ENCODE results near the gene CFAP298. TPM values are rescaled to one million over a fixed set of nuclear protein-coding genes. Genes with fewer than 3 reads are reported as not detected.

Gene CFAP298
- total and polyA plus RNA-seq, 2 of the 13 experiments (the other 11 are each of a cell fraction or from before 2014, with no cell fraction given) = 21.2 to 62.2 TPM

DNA sequence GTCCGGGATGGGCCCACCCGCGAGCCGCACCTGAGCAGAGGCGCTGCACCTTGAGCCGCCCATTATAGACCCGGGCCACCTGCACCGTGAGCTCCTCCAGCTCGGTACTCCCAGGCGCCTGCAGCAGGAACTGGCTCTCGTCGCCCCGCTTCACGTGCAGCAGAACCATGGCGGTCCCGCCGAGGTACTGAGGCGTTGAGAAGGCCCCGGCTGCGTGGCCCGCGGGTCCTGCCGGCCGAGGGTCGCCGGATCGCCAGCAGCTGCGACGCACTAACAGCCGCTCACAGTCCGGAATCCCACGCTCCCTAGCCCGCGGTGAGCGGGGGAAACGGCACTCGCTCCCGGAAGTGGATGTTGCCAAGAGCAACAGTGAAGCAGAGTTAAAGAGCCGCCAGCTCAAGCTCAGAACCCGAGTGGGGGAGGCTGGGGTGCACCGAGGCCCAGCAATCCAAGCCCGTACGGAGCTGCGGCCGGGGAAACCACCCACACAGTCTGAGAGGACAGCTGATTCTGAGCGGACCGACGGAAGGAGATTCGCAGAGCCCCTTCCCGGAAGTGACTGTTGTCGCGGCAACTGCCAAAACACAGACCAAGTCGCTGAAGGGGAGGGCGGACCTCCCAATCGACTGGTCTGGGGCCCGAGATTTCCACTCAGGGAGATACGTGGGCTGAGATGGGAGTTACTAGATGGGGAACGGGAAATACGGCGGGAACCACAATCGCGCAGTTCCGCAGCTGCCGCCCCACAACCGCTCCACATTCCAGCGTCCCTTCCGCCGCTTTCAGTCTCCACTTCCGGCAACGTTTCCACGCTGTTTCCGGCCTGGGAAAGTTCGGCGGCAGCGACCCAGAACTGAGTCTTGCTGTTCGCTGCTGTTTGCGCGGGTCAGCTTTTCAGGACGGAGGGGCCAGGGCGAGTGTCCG, at the start of gene CFAP298 (continued):
- TF ChIP-seq, protein P1, sequence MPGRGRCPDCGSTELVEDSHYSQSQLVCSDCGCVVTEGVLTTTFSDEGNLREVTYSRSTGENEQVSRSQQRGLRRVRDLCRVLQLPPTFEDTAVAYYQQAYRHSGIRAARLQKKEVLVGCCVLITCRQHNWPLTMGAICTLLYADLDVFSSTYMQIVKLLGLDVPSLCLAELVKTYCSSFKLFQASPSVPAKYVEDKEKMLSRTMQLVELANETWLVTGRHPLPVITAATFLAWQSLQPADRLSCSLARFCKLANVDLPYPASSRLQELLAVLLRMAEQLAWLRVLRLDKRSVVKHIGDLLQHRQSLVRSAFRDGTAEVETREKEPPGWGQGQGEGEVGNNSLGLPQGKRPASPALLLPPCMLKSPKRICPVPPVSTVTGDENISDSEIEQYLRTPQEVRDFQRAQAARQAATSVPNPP (CRISPR knock-in tag; IDR thresholded peaks at IDR 0.05) = 0 out of 2 replicates have a peak, but pooled peaks have one; percentile 10
- TF ChIP-seq, protein P2, sequence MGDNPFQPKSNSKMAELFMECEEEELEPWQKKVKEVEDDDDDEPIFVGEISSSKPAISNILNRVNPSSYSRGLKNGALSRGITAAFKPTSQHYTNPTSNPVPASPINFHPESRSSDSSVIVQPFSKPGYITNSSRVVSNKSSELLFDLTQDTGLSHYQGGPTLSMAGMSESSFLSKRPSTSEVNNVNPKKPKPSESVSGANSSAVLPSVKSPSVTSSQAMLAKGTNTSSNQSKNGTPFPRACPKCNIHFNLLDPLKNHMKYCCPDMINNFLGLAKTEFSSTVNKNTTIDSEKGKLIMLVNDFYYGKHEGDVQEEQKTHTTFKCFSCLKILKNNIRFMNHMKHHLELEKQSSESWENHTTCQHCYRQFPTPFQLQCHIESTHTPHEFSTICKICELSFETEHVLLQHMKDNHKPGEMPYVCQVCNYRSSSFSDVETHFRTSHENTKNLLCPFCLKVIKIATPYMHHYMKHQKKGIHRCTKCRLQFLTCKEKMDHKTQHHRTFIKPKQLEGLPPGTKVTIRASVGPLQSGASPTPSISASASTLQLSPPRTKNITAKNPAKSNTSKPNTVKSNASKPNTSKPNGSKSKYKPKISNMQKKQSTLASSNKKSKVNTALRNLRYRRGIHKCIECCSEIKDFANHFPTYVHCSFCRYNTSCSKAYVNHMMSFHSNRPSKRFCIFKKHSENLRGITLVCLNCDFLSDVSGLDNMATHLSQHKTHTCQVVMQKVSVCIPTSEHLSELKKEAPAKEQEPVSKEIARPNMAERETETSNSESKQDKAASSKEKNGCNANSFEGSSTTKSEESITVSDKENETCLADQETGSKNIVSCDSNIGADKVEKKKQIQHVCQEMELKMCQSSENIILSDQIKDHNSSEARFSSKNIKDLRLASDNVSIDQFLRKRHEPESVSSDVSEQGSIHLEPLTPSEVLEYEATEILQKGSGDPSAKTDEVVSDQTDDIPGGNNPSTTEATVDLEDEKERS (CRISPR knock-in tag; IDR thresholded peaks at IDR 0.05) = no peak
- TF ChIP-seq, protein P3, sequence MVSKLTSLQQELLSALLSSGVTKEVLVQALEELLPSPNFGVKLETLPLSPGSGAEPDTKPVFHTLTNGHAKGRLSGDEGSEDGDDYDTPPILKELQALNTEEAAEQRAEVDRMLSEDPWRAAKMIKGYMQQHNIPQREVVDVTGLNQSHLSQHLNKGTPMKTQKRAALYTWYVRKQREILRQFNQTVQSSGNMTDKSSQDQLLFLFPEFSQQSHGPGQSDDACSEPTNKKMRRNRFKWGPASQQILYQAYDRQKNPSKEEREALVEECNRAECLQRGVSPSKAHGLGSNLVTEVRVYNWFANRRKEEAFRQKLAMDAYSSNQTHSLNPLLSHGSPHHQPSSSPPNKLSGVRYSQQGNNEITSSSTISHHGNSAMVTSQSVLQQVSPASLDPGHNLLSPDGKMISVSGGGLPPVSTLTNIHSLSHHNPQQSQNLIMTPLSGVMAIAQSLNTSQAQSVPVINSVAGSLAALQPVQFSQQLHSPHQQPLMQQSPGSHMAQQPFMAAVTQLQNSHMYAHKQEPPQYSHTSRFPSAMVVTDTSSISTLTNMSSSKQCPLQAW (CRISPR knock-in tag; IDR thresholded peaks at IDR 0.05) = peak; percentile 50; the same call in 1 of the 2 replicates
- TF ChIP-seq ZNF879 (CRISPR knock-in tag; IDR thresholded peaks at IDR 0.05) = no peak
- no peak for TF ChIP-seq ZNF431 (CRISPR knock-in tag; IDR thresholded peaks at IDR 0.05; ENCODE audit: borderline replicate concordance, low read depth)
- TF ChIP-seq ZNF124 (CRISPR knock-in tag; IDR thresholded peaks at IDR 0.05) = peak; percentile 60
- TF ChIP-seq, protein P4, sequence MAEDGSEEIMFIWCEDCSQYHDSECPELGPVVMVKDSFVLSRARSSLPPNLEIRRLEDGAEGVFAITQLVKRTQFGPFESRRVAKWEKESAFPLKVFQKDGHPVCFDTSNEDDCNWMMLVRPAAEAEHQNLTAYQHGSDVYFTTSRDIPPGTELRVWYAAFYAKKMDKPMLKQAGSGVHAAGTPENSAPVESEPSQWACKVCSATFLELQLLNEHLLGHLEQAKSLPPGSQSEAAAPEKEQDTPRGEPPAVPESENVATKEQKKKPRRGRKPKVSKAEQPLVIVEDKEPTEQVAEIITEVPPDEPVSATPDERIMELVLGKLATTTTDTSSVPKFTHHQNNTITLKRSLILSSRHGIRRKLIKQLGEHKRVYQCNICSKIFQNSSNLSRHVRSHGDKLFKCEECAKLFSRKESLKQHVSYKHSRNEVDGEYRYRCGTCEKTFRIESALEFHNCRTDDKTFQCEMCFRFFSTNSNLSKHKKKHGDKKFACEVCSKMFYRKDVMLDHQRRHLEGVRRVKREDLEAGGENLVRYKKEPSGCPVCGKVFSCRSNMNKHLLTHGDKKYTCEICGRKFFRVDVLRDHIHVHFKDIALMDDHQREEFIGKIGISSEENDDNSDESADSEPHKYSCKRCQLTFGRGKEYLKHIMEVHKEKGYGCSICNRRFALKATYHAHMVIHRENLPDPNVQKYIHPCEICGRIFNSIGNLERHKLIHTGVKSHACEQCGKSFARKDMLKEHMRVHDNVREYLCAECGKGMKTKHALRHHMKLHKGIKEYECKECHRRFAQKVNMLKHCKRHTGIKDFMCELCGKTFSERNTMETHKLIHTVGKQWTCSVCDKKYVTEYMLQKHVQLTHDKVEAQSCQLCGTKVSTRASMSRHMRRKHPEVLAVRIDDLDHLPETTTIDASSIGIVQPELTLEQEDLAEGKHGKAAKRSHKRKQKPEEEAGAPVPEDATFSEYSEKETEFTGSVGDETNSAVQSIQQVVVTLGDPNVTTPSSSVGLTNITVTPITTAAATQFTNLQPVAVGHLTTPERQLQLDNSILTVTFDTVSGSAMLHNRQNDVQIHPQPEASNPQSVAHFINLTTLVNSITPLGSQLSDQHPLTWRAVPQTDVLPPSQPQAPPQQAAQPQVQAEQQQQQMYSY (CRISPR knock-in tag; IDR thresholded peaks at IDR 0.05) = no peak; the same call in 1 of the 2 replicates
- peak; percentile 84 for TF ChIP-seq HOXA3 (CRISPR knock-in tag; IDR thresholded peaks at IDR 0.05)
- TF ChIP-seq ATM (IDR thresholded peaks at IDR 0.05; ENCODE audit: borderline replicate concordance) = no peak
- TF ChIP-seq ZNF747 (CRISPR knock-in tag; IDR thresholded peaks at IDR 0.05; ENCODE audit: borderline replicate concordance) = no peak; the same call in 1 of the 2 replicates
- 0 out of 2 replicates have a peak, but pooled peaks have one; percentile 5 for TF ChIP-seq ZNF724P (CRISPR knock-in tag; IDR thresholded peaks at IDR 0.05; ENCODE audit: borderline replicate concordance)

Data from HepG2 (cell line).